ENCODE results near the gene SEPTIN5. TPM values are rescaled to one million over a fixed set of nuclear protein-coding genes. Genes with fewer than 3 reads are reported as not detected.

The SEPTIN5 gene
- total and polyA plus RNA-seq, 2 experiments from 2014 or later: 4.3 to 17.2 TPM

GRCh38 chr22:19741053-19741452, 26.8 kb downstream of the SEPTIN5 start:
- Histone ChIP-seq H3K79me2 (replicated peaks; ENCODE audit: insufficient read depth) (no peaks in the 10 kb centered on the region), H3F3A (replicated peaks; ENCODE audit: low read depth) (no peaks in the 10 kb centered on the region), H3K4me1 (ENCODE audit: insufficient read depth) (no peaks in the 10 kb centered on the region), H2AFZ (no peak overlapping the region), H3K27ac (ENCODE audit: low read depth) (no peak overlapping the region), H3K4me2 (no peak overlapping the region), H3K27me3 (ENCODE audit: insufficient read depth) (no peaks in the 10 kb centered on the region), H3K36me3 (ENCODE audit: insufficient read depth) (no peaks in the 10 kb centered on the region), H3K9me2 (ENCODE audit: insufficient read depth) (no peaks in the 10 kb centered on the region), H4K20me1 (replicated peaks; ENCODE audit: insufficient read depth) (no peaks in the 10 kb centered on the region), H3K4me3 (no peak overlapping the region)
- Mint-ChIP-seq H3K36me3 (ENCODE audit: low read depth) (no peaks in the 10 kb centered on the region), H3K27me3 (ENCODE audit: insufficient read depth, low read depth, poor library complexity) (peaks cover 6% of the 10 kb centered on the region), H3K4me3 (no peak overlapping the region), H3K27ac (no peak overlapping the region), H3K4me1 (peaks cover 11% of the 10 kb centered on the region), H3K9me3 (no peaks in the 10 kb centered on the region)
- no peak for TF ChIP-seq STAT1 (IDR thresholded peaks at IDR 0.05; ENCODE audit: unreplicated experiment)
- DNase-seq (ENCODE audit: low spot score): no peak
- ATAC-seq: no peak

GRCh38 chr22:19742160-19743066, 28.1 kb downstream of the SEPTIN5 start:
- no peaks in the 10 kb centered on the region for H3K36me3 ChIP-seq (ENCODE audit: insufficient read depth)
- H3K27me3 Mint-ChIP-seq (ENCODE audit: insufficient read depth, low read depth, poor library complexity): peaks cover 6% of the 10 kb centered on the region
- H2AFZ ChIP-seq: no peak overlapping the region
- H3F3A ChIP-seq (replicated peaks; ENCODE audit: low read depth): no peaks in the 10 kb centered on the region
- H3K27ac Mint-ChIP-seq: no peak overlapping the region
- H3K4me3 Mint-ChIP-seq: no peak overlapping the region
- no peaks in the 10 kb centered on the region for H3K36me3 Mint-ChIP-seq (ENCODE audit: low read depth)
- H3K9me3 Mint-ChIP-seq: no peaks in the 10 kb centered on the region
- no peaks in the 10 kb centered on the region for H3K79me2 ChIP-seq (replicated peaks; ENCODE audit: insufficient read depth)
- H3K4me2 ChIP-seq: no peak overlapping the region
- H3K27me3 ChIP-seq (ENCODE audit: insufficient read depth): no peaks in the 10 kb centered on the region
- H3K9me2 ChIP-seq (ENCODE audit: insufficient read depth): no peaks in the 10 kb centered on the region
- no peaks in the 10 kb centered on the region for H4K20me1 ChIP-seq (replicated peaks; ENCODE audit: insufficient read depth)
- DNase-seq (ENCODE audit: low spot score): no peak
- H3K4me3 ChIP-seq: no peak overlapping the region
- no peak overlapping the region for H3K27ac ChIP-seq (ENCODE audit: low read depth)
- ATAC-seq: no peak
- no peaks in the 10 kb centered on the region for H3K4me1 ChIP-seq (ENCODE audit: insufficient read depth)
- peaks cover 9% of the 10 kb centered on the region for H3K4me1 Mint-ChIP-seq
- no peak for TF ChIP-seq ZNF114 (CRISPR knock-in tag; IDR thresholded peaks at IDR 0.05)
- no peak for TF ChIP-seq ETS1 (IDR thresholded peaks at IDR 0.05)
- TF ChIP-seq REST (IDR thresholded peaks at IDR 0.05; ENCODE audit: unreplicated experiment): no peak
- no peak for TF ChIP-seq ZNF462 (CRISPR knock-in tag; IDR thresholded peaks at IDR 0.05)
- TF ChIP-seq CTCF (conservative IDR thresholded peaks at IDR 0.05; ENCODE audit: low read depth in 2 of 2): no peak
- TF ChIP-seq JUNB (IDR thresholded peaks at IDR 0.05; ENCODE audit: unreplicated experiment): no peak
- TF ChIP-seq POLR2AphosphoS5 (IDR thresholded peaks at IDR 0.05; ENCODE audit: low read depth): no peak
